Measurements from ENCODE around the gene ENO1.

Gene ENO1

DNA sequence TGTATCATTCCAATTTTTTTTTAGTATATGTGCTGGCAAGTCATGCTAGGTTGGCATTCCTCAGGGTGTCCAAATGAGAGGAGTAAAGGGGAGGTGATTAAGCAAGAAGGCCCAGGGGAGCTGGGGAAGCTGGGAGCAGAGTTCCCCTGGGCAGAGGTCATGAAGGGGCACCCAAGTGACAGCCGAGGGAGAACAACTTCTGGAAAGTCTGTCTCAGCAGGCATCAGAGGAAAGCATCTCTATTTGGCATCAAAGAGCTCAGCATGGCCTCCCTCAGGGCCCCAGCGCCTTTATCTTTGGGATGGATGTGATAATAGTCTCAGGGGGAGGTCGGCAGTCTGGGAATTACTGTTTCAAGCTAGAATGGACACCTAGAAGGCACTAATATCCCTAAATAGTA lies 5.0 kb upstream of the ENO1 start:
- DNase-seq (ENCODE audit: low read depth in 2 of 2) = peak in 1 of 2 donors; percentile 27
- TF ChIP-seq, protein P1, sequence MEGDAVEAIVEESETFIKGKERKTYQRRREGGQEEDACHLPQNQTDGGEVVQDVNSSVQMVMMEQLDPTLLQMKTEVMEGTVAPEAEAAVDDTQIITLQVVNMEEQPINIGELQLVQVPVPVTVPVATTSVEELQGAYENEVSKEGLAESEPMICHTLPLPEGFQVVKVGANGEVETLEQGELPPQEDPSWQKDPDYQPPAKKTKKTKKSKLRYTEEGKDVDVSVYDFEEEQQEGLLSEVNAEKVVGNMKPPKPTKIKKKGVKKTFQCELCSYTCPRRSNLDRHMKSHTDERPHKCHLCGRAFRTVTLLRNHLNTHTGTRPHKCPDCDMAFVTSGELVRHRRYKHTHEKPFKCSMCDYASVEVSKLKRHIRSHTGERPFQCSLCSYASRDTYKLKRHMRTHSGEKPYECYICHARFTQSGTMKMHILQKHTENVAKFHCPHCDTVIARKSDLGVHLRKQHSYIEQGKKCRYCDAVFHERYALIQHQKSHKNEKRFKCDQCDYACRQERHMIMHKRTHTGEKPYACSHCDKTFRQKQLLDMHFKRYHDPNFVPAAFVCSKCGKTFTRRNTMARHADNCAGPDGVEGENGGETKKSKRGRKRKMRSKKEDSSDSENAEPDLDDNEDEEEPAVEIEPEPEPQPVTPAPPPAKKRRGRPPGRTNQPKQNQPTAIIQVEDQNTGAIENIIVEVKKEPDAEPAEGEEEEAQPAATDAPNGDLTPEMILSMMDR (IDR thresholded peaks at IDR 0.05; ENCODE audit: low read depth, low read length) = no peak
- no peak overlapping the region for H3K4me3 ChIP-seq (replicated peaks in 1 of 2; ENCODE audit: low read depth in 2 of 2, low read length in 2 of 2)

DNA sequence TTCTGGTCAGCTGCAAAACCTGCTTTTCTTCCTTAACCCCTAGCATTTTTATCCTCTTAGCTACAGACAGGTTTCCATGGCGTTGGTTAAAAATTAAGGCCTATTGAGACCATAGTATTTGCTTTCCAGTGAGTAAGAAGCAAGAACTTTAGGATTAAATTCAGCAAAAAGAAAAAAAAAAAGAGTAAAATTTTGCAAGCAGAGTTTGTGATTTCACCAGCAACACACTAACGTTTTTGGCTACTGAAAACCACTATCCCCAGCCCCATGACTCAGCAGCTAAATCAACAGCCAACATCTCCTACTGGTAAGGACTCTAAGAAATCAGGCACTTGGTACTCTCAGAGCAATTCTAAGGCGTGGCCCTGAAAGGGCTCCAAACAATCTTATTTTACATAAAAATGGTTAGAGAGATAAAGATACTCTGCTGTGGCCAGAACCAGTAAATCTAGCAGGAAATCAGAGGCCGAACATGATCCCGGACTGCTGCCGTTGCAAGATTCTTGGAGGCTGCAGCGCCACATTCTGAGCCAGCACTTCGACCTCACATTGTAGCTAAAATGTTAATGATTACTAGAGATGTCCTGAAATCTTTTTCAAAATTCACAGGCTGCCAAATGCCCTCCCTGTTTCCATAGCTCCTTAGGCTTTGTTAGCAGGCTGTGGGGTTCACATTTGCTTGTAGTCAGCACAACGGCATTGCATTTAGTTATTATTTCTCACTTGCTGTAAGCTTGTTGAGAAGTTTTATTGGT lies 1.6 kb upstream of the ENO1 start:
- TF ChIP-seq, protein P1 (IDR thresholded peaks at IDR 0.05; ENCODE audit: low read depth, low read length) = no peak
- H3K4me3 ChIP-seq (replicated peaks in 1 of 2; ENCODE audit: low read depth in 2 of 2, low read length in 2 of 2) = peak overlapping the region in 1 of 2 donors; percentile 95
- DNase-seq (ENCODE audit: low read depth in 2 of 2) = peak; percentile 98

DNA sequence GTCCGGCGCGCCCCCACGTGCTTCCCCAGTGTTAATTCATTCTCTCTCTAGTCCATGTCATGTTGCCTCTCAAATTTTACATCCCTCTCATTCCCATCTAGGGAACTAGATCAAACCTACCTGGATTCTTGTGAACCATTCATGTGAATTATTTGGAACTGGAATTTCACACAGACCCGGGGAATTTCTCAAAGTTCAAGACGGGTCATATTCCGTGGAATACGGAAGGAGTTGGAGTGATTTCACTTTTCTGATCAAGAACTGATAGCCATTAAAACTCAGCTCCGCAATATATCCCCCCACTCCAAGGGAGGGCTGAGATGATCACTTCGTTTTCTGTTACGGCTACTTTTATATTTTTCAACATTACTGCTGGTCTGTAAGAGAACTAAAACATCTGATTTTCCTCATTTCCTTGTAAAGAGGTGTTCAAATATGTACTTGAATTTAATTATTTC lies 1.0 kb upstream of the ENO1 start:
- no peak for DNase-seq (ENCODE audit: low read depth in 2 of 2)
- H3K4me3 ChIP-seq (replicated peaks in 1 of 2; ENCODE audit: low read depth in 2 of 2, low read length in 2 of 2) = peak overlapping the region; percentile 21 to 95
- TF ChIP-seq, protein P1 (IDR thresholded peaks at IDR 0.05; ENCODE audit: low read depth, low read length) = no peak

DNA sequence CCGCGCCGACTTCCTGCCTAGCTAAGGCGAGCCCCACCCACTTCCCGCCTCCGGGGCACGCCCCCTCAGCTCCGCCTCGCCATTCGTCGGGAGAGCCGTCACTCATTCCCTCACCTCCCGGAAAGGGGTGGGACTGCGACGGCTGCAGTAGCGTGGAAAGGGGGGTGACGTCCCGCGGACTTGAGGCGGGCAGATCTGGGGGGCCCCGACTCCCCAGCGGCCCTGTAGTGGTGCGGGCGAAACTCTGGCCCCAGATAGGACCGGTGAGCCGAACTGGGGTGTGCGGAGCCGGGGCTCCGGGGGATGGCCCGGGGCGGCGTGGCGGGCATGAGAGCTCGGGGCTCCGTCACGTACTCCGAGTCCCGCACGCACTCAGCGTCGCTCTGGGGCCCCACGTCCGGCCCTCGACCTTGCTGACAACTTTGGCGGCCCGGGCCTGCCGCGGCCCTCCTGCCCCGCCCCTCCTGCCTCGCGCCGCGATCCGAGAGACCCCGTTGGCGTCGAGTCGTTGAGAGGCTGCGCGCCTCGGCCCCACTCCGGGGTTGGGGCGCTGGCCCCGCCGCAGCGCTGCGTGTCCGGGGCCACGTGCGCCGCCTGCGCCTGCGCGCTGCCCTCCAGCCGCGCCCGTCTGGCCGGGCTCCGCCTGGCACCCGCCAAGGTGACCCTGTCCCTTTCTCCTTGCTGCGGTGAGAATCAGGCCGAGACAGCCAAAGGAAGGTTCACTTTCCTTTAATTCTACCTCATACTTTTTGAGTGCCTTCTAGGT lies 395 bp upstream of the ENO1 start:
- peak overlapping the region; percentile 87 to 95 for H3K4me3 ChIP-seq (replicated peaks in 1 of 2; ENCODE audit: low read depth in 2 of 2, low read length in 2 of 2)
- peak; percentile 99 for DNase-seq (ENCODE audit: low read depth in 2 of 2)

DNA sequence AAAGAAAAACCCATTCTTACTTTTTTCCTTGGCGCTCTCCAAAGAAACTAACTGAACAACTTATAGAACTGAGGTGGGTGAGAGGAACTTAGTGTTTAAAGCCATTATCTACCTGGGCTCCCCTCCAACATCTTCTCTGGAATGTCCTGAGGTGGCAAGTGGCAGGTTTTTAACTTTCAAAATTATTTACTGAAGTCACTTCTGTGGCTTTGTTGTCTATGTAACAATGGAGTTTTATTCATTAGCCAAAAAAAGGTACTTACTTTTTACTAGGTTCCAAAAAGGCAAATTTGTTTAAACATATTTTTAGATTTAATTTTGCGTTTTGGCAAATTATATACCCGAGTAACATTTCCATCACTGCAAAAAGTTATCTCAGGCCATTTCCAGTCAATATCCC lies 2.4 kb downstream of the ENO1 start:
- no peak for DNase-seq (ENCODE audit: low read depth in 2 of 2)
- TF ChIP-seq, protein P1 (IDR thresholded peaks at IDR 0.05; ENCODE audit: low read depth, low read length) = no peak
- peak overlapping the region; percentile 87 to 95 for H3K4me3 ChIP-seq (replicated peaks in 1 of 2; ENCODE audit: low read depth in 2 of 2, low read length in 2 of 2)

More for the DNA sequence above, 395 bp upstream of the ENO1 start:
- TF ChIP-seq, protein P1 (IDR thresholded peaks at IDR 0.05; ENCODE audit: low read depth, low read length) = no peak

DNA sequence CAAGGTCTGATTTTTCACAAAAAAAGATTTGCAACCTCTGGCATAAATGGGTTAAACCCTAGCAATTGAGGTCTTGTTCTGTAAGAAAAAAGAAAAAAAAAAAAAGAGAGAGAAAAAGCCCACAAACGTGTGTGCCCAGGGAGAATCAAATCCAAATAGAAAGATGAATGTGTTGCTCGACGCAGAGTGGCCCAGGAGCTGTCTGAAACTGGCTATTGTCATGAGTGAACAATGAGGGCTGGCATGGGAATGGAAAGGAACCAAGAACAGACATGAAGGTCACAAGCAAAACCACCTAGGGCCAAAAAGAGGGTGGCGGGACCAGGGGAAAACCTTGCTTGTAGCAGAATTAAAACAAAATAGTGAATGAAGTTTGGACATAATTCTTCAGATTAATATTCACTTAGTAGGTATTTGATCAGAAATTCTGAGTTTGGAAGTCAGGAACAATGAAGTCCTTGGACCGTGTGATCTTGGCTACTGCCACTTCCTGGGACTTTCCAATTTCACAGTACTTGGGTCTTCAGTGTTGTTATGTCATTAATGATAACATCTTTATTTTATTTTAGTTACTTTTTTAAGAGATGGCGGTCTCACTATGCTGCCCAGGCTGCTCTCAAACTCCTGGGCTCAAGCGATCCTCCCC lies 3.1 kb downstream of the ENO1 start:
- TF ChIP-seq, protein P1 (IDR thresholded peaks at IDR 0.05; ENCODE audit: low read depth, low read length) = no peak
- H3K4me3 ChIP-seq (replicated peaks in 1 of 2; ENCODE audit: low read depth in 2 of 2, low read length in 2 of 2) = peak overlapping the region; percentile 87 to 95
- DNase-seq (ENCODE audit: low read depth in 2 of 2) = peak in 1 of 2 donors; percentile 49
